Neural cell (in vitro differentiated cells): Measurements from ENCODE around the gene RNASEH2C. TPM values are rescaled to one million over a fixed set of nuclear protein-coding genes. Genes with fewer than 3 reads are reported as not detected.

ENCODE experiments used
- H2AFZ ChIP-seq: fragments of 200-600, 300-800 bp; sonication (generic), shearing (Covaris generic); 2 replicates; pipeline ENCODE4 v1.6.0; 2014; ENCODE audit warnings: low read depth, mild to moderate bottlenecking, antibody characterized with exemption, low read length, moderate library complexity
- H3F3A ChIP-seq: fragments of 200-600 bp; shearing (Covaris generic); 2 replicates; pipeline ENCODE4 v1.6.1; 2016; ENCODE audit warnings: mild to moderate bottlenecking, moderate library complexity, mixed read lengths, antibody characterized with exemption, low read length; ENCODE audit not compliant: insufficient read depth, poor library complexity, severe bottlenecking
- H3K27ac ChIP-seq: fragments of 200-600, 300-800 bp; sonication (generic), shearing (Covaris generic); 2 replicates; pipeline ENCODE4 v1.5.1; 2014; ENCODE audit warnings: mild to moderate bottlenecking, low read length, moderate library complexity
- H3K27me3 ChIP-seq: fragments of 300-800, 200-600 bp; sonication (generic), shearing (Covaris generic); 2 replicates; pipeline ENCODE4 v1.6.0; 2014; ENCODE audit warnings: mild to moderate bottlenecking, low read depth, low read length, moderate library complexity; ENCODE audit not compliant: insufficient read depth
- H3K36me3 ChIP-seq: fragments of 300-800, 200-600 bp; sonication (generic), shearing (Covaris generic); 2 replicates; pipeline ENCODE4 v1.5.1; 2014; ENCODE audit warnings: mild to moderate bottlenecking, antibody characterized with exemption, low read length, moderate library complexity; ENCODE audit not compliant: insufficient read depth
- H3K4me2 ChIP-seq: fragments of 300-800, 200-600 bp; sonication (generic), shearing (Covaris generic); 2 replicates; pipeline ENCODE4 v1.6.0; 2014; ENCODE audit warnings: mild to moderate bottlenecking, low read length
- H3K4me3 ChIP-seq: fragments of 300-800, 200-600 bp; sonication (generic), shearing (Covaris generic); 2 replicates; pipeline ENCODE4 v1.5.1; 2014; ENCODE audit warnings: mild to moderate bottlenecking, low read length, moderate library complexity
- H3K79me2 ChIP-seq: fragments of 200-600 bp; shearing (Covaris generic); replicated peaks from 2 replicates; pipeline ENCODE4 v1.6.0; 2014; ENCODE audit warnings: mild to moderate bottlenecking, low read length, moderate library complexity; ENCODE audit not compliant: insufficient read depth
- H3K9ac ChIP-seq: fragments of 300-800, 200-600 bp; sonication (generic), shearing (Covaris generic); 2 replicates; pipeline ENCODE4 v1.6.1; 2016; ENCODE audit warnings: mild to moderate bottlenecking, low read length, mixed read lengths
- H3K9me2 ChIP-seq: fragments of 200-600 bp; shearing (Covaris generic); 2 replicates; pipeline ENCODE4 v1.6.1; 2016; ENCODE audit warnings: mild to moderate bottlenecking, low read length, mixed read lengths; ENCODE audit not compliant: insufficient read depth
- H3K9me3 ChIP-seq: fragments of 200-600, 300-800 bp; sonication (generic), shearing (Covaris generic); 2 replicates; pipeline ENCODE4 v1.6.1; 2016; ENCODE audit warnings: mild to moderate bottlenecking, mixed run types, low read length, moderate library complexity, mixed read lengths
- H4K20me1 ChIP-seq: fragments of 200-600 bp; shearing (Covaris generic); 2 replicates; pipeline ENCODE4 v1.6.1; 2016; ENCODE audit warnings: mild to moderate bottlenecking, mixed run types; ENCODE audit not compliant: insufficient read depth
- CTCF ChIP-seq: fragments of 450-650 bp; IDR thresholded peaks from 2 replicates; pipeline ENCODE4 v1.5.1; 2014; ENCODE audit warnings: antibody characterized with exemption, mild to moderate bottlenecking, moderate library complexity; ENCODE audit not compliant: poor library complexity, severe bottlenecking
- EP300 ChIP-seq: fragments of 450-650 bp; conservative IDR thresholded peaks from 2 replicates; pipeline ENCODE4 v1.6.1; 2014; ENCODE audit warnings: antibody characterized with exemption, mild to moderate bottlenecking, moderate library complexity; ENCODE audit not compliant: poor library complexity, severe bottlenecking
- EZH2 ChIP-seq: fragments of 200-600, 300-800 bp; shearing (Covaris generic), sonication (generic); IDR thresholded peaks from 2 replicates; pipeline ENCODE4 v1.6.1; 2014; ENCODE audit warnings: antibody characterized with exemption, low read length, borderline replicate concordance, mild to moderate bottlenecking; ENCODE audit not compliant: insufficient read depth, poor library complexity, severe bottlenecking
- MXI1 ChIP-seq: fragments of 450-650 bp; conservative IDR thresholded peaks from 2 replicates; pipeline ENCODE4 v1.6.1; 2014; ENCODE audit warnings: antibody characterized with exemption, mild to moderate bottlenecking; ENCODE audit not compliant: poor library complexity, severe bottlenecking
- POLR2AphosphoS5 ChIP-seq: IDR thresholded peaks from 2 replicates; pipeline ENCODE4 v1.6.1; 2012
- RAD21 ChIP-seq: fragments of 450-650 bp; conservative IDR thresholded peaks from 2 replicates; pipeline ENCODE4 v1.6.1; 2014; ENCODE audit warnings: antibody characterized with exemption, mild to moderate bottlenecking, moderate library complexity
- REST ChIP-seq: IDR thresholded peaks from 2 replicates; pipeline ENCODE4 v1.6.1; 2012; ENCODE audit warnings: borderline replicate concordance
- SMC3 ChIP-seq: fragments of 450-650 bp; conservative IDR thresholded peaks from 2 replicates; pipeline ENCODE4 v1.6.1; 2014; ENCODE audit warnings: antibody characterized with exemption, mild to moderate bottlenecking, moderate library complexity; ENCODE audit not compliant: poor library complexity
- polyA plus RNA-seq: library from polyadenylated mRNA; depleted of rRNA; stranded (reverse); fragments of >200 nt; gene quantifications from 2 replicates; pipeline ENCODE4 v1.2.3, GENCODE V29; 2014
- small RNA-seq, 3 experiments: library from RNA; depleted of rRNA; stranded (forward); fragments of <200 nt; gene quantifications; one replicate each; pipeline ENCODE3, GENCODE V24; 2012

RNASEH2C gene
- polyA plus RNA-seq, 1 donor from 2014 or later = 38.4 TPM

GRCh38 chr11:65672982-65673381 lies 47.6 kb downstream of the RNASEH2C start:
- Histone ChIP-seq H3K4me3 (no peak overlapping the region), H3K36me3 (no peaks in the 10 kb centered on the region), H3K9me3 (no peaks in the 10 kb centered on the region), H3K9ac (no peak overlapping the region), H3K27ac (no peak overlapping the region), H2AFZ (no peak overlapping the region), H3K27me3 (no peaks in the 10 kb centered on the region), H4K20me1 (no peaks in the 10 kb centered on the region), H3K79me2 (no peaks in the 10 kb centered on the region), H3K4me2 (no peak overlapping the region), H3F3A (no peaks in the 10 kb centered on the region), H3K9me2 (no peaks in the 10 kb centered on the region)
- TF ChIP-seq POLR2AphosphoS5 (no peak), EP300 (no peak), SMC3 (no peak), MXI1 (no peak), CTCF (no peak), EZH2 (no peak), REST (no peak)

- Histone ChIP-seq H3K27me3 (no peaks in the 10 kb centered on the region), H4K20me1 (no peaks in the 10 kb centered on the region), H3K36me3 (no peaks in the 10 kb centered on the region), H3K4me2 (no peak overlapping the region), H3K4me3 (no peak overlapping the region), H3K9me2 (no peaks in the 10 kb centered on the region), H3K9me3 (no peaks in the 10 kb centered on the region), H3K27ac (no peak overlapping the region), H3F3A (no peaks in the 10 kb centered on the region), H2AFZ (no peak overlapping the region), H3K9ac (no peak overlapping the region), H3K79me2 (no peaks in the 10 kb centered on the region)
- no peak for TF ChIP-seq RAD21
- TF ChIP-seq POLR2AphosphoS5 = no peak
- TF ChIP-seq CTCF = no peak
Measured at GRCh38 chr11:65672180-65672860, 48.3 kb downstream of the RNASEH2C start.

Small RNA genes within 50 kb of the gene (small RNA-seq; reads per million reads assigned to genes)
- 0 to 0.03 (median 0) reads per million in 3 experiments for gene RN7SL309P

Other genes starting within 250 kb of the RNASEH2C start
- gene MALAT1, start 221.8 kb downstream of the RNASEH2C start, polyA plus RNA-seq = 1,383 and 1,630 TPM in 2 replicates
- 48.3 and 56.2 TPM in 2 replicates for gene SCYL1, start 195.7 kb downstream of the RNASEH2C start, polyA plus RNA-seq
- 3.5 and 4.6 TPM in 2 replicates for gene LTBP3, start 162.4 kb downstream of the RNASEH2C start, polyA plus RNA-seq
- 35.4 and 36.2 TPM in 2 replicates for gene ZNRD2, start 150.3 kb downstream of the RNASEH2C start, polyA plus RNA-seq
- gene FAM89B, start 148.3 kb downstream of the RNASEH2C start, polyA plus RNA-seq = 75.1 and 86.1 TPM in 2 replicates
- 18.3 and 19.8 TPM in 2 replicates for gene EHBP1L1, start 144.7 kb downstream of the RNASEH2C start, polyA plus RNA-seq
- 1.1 TPM in 1 of 2 replicates, not detected in the other for gene KCNK7, start 125.0 kb downstream of the RNASEH2C start, polyA plus RNA-seq
- gene MAP3K11, start 106.6 kb downstream of the RNASEH2C start, polyA plus RNA-seq = 3.9 and 6.6 TPM in 2 replicates
- gene PCNX3, start 105.0 kb downstream of the RNASEH2C start, polyA plus RNA-seq = 7.8 and 8.1 TPM in 2 replicates
- gene SIPA1, start 82.7 kb downstream of the RNASEH2C start, polyA plus RNA-seq = 0.16 and 6.5 TPM in 2 replicates
- 19.3 and 19.5 TPM in 2 replicates for gene RELA, start 57.9 kb downstream of the RNASEH2C start, polyA plus RNA-seq
- 102 and 109 TPM in 2 replicates for gene KAT5, start 8.5 kb downstream of the RNASEH2C start, polyA plus RNA-seq
- gene AP5B1, start 60.2 kb upstream of the RNASEH2C start, polyA plus RNA-seq = 0.52 and 1.3 TPM in 2 replicates
- not detected in 2 replicates for gene OVOL1, start 66.3 kb upstream of the RNASEH2C start, polyA plus RNA-seq
- 12.6 and 16.0 TPM in 2 replicates for gene SNX32, start 113.2 kb upstream of the RNASEH2C start, polyA plus RNA-seq
- 1,633 and 1,984 TPM in 2 replicates for gene CFL1, start 137.4 kb upstream of the RNASEH2C start, polyA plus RNA-seq
- gene MUS81, start 139.6 kb upstream of the RNASEH2C start, polyA plus RNA-seq = 183 and 211 TPM in 2 replicates
- gene EFEMP2, start 152.0 kb upstream of the RNASEH2C start, polyA plus RNA-seq = 0.50 and 0.67 TPM in 2 replicates
- not detected in 2 replicates for gene CTSW, start 159.0 kb upstream of the RNASEH2C start, polyA plus RNA-seq
- gene FIBP, start 167.7 kb upstream of the RNASEH2C start, polyA plus RNA-seq = 248 and 284 TPM in 2 replicates
- 28.5 TPM in 2 replicates for gene CCDC85B, start 169.9 kb upstream of the RNASEH2C start, polyA plus RNA-seq
- gene FOSL1, start 179.6 kb upstream of the RNASEH2C start, polyA plus RNA-seq = 0.68 TPM in 1 of 2 replicates, not detected in the other
- gene C11orf68, start 198.3 kb upstream of the RNASEH2C start, polyA plus RNA-seq = 13.3 and 20.4 TPM in 2 replicates
- 242 and 259 TPM in 2 replicates for gene DRAP1, start 198.6 kb upstream of the RNASEH2C start, polyA plus RNA-seq
- gene TSGA10IP, start 224.7 kb upstream of the RNASEH2C start, polyA plus RNA-seq = 0.34 and 0.53 TPM in 2 replicates
- gene SART1, start 240.9 kb upstream of the RNASEH2C start, polyA plus RNA-seq = 34.9 and 38.4 TPM in 2 replicates